Hindlimb muscle (tissue), 1 donor: ENCODE data around the gene LIN52. TPM values are rescaled to one million over a fixed set of nuclear protein-coding genes. Genes with fewer than 3 reads are reported as not detected.

Source experiments
- DNase-seq: peaks from one replicate; pipeline ENCODE4 v3.0.0-alpha.2; 2013
- polyA plus RNA-seq: library from polyadenylated mRNA; unstranded; fragments of 120-200 nt; gene quantifications from one replicate; pipeline ENCODE4 v1.2.1, GENCODE V29; 2013; ENCODE audit not compliant: insufficient read length

LIN52 gene
- polyA plus RNA-seq, 1 donor = 11.2 TPM

DNA sequence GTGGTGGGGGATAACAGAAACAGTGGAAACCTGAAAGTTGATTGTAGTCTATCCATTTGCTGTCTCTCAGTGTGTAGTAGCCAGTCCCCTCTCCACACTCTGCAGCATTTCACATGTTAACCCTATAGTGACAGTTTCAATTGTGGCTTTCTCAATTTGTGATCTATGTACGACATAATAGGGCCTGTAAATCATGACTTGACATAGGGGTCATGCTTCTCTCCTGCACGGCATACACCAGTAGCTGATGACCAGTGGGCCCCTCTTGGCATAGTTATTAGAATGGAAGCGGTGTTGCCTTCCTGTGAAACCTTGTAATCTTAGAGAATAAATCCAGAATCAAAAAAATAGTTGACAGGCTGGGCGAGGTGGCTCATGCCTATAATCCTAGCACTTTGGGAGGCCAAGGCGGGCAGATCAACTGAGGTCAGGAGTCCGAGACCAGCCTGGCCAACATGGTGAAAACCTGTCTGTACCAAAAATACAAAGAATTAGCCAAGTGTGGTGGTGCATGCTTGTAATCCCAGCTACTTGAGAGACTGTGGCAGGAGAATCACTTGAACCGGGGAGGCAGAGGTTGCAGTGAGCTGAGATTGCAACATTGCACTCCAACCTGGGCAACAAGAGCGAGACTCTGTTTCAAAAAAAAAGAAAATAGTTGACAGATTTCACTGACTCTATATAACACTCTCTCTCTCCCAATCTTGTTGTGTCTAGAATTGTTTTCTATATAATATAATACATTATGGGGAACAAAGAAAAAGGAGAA is 109.9 kb downstream of the LIN52 start:
- no peak for DNase-seq

DNA sequence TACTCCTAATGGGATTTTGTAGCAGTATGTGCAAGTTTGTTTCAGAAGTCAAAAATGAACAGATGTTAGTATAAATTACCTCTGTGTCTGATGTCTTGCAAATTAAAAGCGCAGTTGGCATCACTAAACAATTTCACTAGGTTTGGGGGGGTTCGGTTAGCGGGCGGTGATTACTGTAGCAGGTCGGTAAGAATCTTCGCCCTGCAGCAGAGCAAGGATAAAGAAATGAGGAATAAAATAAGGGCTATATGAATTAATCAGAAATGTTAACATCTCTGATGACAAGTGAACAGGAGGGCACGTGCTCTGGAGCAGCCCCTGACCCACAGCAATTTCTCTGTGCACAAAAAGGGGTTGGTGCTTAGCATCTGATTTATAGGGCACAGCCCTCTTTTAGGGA is 110.9 kb downstream of the LIN52 start:
- no peak for DNase-seq

DNA sequence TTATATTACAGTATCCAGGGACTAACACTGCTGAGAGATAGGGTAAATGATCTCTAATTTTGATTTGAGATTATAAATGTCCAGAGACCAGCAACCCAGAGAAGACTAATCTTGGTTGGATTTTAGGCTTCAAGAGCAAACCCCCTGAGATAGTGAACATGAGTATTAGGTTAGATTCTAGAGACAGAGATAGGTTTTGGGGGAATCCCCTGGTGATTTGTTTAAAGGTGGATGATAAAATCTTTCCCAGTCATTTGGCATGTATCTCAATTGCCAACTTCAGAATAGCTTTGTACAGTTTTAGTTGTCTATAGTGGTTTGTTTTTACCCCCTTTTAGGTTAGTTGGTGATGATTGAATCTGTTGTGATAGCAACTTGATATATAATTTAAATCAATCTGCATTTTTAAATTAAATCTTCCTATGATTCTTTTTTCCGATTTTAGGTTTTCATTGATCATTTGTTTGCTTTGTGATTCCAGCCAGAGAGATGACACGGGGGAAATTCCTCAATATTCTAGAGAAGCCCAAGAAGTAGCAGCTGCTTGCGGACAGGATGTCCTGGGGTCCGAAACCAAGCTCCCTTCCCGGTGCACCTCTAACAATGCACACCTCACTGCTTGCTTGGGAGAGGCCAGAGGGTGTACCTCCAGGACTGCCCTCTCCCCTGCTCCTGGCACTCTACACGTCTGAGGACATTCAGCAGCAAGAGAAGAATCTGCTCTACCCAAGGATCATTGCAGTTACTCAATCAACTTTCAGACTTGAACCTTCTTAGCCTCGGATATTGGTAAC is 113.9 kb downstream of the LIN52 start:
- no peak for DNase-seq

DNA sequence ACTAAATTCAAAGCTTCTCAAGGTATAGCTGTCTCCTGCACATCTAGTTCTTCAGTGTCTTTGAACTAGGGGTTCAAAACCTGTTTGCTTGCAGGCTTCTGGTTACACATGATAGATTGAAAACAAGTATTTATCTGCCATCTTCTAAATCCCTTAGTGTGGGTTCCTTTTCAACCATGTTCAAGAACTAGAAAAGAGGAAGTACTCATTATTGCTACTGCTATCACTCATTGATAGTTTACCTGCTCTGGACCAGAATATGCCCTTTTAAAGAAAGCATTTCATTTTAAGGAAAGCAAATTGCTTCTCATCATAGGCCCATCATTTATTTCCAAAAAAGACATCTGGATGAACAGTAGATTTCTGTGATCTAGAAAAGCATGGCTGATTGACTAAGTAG is 117.4 kb downstream of the LIN52 start:
- no peak for DNase-seq

DNA sequence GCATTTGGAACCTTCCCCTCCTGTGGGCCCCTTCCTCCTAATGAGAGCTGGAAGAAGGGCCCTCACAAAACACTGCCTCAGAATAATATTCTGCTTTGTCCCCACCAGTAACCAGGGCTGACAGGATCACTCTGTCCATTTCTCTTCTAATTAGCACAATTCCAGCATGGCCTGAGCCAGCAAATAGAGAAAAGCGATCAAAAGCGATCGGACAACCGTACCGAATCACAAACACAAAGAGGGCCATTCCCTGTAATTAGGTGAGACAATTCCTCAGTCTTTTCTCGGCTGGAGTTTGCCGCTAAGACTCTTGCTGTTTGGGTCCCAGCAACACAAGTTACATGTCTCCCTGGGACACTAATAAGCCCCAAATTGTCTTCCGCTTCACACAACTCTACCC is 118.9 kb downstream of the LIN52 start:
- DNase-seq = no peak

DNA sequence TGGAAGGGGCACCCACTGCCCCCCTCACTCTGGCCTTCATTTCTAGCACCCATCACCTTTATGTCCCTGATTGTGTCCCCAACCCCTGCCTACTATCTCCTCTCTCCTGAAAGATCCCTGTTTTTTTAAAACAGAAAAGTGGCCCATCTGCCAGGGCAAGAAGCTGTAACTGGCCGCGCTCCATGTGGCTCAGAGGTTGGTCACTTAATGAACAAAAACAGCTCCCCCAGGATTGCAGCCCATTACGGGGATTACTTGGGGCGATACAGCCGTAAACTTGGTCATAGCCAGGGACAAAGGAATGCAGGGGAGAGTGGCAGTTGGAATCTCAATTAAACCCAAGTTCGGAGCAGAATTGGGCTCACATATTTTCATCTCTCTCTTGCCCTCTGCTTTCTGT is 119.7 kb downstream of the LIN52 start:
- DNase-seq = no peak

DNA sequence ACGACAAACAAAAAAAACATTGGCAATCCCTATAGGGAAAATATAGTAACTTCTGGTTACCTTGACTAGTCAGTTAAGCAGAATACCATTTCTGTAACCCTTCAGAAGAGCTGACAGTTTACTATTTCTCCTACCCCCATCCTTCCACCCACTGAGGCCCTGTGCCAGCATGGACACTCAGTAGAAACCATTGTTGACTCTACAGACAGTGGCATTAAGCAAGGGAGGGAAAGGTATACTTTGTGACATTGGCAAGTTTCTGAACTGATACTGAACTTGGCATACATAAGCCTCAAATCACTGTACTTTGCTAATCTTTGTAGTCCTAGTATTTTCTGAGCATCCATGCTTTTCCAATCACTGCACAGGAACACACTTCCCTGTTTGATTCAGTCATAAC is 121.1 kb downstream of the LIN52 start:
- DNase-seq = no peak

DNA sequence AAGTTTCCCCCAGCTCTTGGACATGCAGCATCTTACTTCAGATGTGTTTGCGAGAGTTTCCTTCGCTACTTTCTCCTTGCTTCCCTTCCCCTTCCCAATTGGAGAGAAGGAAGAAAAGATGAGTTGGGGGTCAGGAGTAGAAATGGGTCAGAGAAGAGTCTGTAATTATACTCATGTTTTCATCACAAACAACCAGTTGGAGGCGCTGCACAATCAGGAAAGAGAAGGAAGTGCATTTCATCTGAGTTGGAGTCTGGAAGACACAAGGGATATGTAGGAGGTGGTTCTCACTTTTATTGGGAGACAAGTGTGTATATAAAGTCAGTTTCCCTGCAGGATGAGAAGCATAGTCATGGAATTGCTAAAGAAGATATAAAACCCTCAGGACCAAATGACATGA is 123.2 kb downstream of the LIN52 start:
- no peak for DNase-seq

DNA sequence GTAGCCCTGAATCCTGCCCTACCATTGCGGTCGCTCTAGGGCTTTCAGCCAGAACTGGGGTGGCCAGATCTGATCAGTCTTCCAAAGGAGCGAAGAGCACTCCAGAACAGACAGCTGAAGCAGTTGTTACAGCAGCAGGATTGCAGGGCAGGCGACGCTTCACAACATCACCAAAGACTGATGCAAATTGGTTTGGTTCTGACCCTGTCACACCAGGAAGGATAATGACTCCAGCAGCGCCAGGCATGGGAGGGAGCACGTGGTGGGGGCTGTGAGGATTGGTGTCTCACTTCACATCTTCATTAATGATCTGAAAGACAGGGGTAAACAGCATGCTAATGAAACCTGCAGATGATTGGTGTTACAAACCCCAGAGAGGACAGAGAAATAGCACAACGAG is 123.9 kb downstream of the LIN52 start:
- DNase-seq = no peak

DNA sequence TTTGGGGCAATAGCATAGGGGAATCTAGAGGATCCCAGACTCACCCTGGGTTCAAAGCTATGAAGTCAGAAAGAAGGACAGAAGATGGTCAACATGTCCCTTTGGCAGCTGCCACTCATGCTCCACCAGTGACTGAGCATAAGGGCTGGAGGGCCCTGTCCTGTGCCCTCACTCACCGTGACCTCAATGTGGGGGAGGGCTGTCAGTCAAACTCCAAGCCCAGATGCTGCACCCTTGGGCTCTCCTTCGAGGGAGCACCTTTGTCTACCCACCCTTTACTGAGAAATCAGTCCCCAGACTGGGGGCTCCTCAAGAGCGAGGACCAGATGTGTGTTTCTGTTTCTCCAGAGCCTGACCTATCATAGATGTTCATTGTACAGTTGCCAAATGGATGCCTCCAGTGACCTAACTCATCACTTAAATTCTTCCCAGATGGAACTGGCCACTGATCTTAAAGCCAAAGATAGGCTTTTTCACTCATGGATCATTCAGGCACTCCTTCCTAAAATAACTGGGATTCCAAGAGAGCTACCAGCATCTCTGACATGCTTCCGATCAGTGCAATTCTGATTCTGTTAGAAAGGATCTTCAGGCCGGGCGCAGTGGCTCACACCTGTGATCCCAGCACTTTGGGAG is 127.3 kb downstream of the LIN52 start:
- DNase-seq = no peak

DNA sequence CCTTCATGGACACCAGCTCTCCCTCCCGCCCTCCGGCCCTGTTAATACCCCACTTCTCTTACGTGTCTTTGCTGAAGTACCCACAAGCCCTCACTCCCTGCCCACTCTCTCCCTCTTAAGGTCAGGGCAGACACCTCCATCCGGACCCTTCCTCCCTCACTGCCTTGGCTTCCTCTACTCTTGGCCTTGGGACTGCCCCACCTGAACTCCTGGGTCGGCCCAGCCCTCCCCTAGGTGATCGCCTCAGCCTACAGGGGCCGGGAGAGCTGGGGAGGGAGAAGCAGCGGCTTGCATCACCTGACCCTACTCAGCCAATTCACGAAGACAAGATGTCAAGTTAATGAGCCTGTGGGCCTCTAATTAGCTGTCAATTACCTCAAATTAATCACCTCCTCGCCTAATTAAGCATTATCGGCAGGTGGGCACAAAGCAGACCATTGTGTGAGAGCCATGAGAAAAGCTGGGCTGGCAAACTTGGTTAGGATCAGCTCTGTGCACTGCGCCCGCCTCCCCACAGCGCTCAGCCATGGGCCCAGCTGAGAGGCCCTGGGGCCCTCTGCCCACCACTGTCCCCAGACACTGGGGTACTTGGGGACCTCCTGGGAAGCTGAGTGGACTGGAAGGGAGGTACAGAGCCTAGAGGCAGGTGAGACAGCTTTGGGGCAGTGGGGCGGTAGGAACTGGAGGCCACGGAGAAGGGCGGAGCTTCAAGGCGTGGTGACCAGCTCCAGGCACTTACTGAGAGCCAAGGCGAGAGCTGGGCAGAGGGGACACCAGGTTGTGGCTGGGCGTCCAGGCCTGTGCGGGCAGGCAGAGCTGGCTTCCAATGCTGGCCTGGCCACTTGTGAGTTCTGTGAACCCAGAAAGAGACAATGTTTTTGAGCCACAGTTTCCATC is 129.4 kb downstream of the LIN52 start:
- DNase-seq = no peak

DNA sequence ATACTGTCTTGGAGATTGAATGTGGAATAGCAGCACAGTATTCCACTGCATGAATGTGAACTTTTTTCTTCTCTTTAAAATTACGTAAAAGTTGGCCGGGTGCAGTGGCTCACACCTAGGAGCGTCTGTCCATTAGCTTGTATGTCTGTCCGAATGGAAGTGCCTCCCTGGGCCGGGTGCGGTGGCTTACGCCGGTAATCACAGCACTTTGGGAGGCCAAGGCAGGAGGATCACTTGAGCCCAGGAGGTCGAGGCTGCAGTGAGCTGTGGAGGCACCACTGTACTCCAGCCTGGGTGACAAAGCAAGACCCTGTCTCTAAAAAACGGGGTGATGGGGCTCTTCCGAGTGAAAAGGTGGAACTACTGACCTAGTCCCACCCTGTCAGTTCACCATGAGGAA is 131.9 kb downstream of the LIN52 start:
- DNase-seq = no peak

DNA sequence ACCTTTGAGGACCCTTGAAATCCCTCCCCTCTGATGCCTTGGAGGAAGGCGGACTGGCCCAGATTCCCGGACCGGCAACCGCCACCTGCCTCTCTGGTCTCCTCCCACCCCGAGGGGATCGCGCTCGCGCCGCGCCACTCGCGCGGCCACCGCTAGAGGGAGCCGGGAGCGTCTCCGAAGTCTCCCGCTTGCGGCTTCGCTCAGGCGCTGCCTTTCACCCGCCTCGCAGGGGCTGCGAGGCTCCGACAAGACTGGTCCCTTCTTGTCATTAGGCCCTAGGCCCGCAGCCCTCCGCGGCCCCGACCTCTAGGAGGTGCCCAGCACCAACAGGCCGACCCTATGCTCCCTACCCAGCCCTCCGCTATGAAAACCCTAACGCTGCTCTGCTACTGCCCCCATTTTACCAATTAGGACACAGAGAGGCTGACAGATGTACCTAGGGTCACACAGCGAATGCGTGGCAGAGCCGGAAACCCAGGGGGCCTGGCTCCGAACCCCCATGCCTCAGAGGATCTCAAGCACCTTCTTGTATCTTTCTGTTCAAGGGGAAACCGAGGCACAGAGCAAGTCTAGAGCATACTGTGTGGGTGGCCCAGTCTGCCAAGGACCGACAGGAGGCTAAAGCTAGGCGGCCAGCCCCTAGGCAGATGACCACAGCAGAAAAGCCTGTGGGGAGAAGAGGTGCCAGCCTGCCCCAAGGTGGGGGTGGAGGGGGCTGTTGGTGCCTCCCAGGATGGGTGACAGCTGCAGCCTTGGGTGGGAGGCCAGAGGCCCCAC is 133.1 kb downstream of the LIN52 start:
- DNase-seq = peak; percentile 70

DNA sequence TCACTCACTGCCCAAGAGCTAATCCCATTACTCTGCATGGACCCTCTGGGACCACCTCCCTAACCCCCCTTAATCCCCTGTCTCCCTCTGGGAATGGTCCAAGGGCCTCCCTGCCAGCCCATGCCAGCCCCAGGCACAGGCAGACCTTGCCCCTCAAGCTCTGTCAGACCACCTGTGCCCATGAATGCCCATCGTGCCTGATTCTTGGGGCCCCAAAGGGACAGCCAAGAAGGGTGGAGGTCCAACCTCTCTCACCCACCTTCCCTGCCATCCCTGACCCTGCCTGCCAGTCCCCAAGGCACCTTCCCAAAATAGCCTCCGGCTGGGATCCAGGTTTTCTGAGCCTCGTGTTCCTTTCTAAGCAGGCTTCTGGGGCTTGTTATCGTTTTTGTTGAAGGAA is 133.7 kb downstream of the LIN52 start:
- no peak for DNase-seq

DNA sequence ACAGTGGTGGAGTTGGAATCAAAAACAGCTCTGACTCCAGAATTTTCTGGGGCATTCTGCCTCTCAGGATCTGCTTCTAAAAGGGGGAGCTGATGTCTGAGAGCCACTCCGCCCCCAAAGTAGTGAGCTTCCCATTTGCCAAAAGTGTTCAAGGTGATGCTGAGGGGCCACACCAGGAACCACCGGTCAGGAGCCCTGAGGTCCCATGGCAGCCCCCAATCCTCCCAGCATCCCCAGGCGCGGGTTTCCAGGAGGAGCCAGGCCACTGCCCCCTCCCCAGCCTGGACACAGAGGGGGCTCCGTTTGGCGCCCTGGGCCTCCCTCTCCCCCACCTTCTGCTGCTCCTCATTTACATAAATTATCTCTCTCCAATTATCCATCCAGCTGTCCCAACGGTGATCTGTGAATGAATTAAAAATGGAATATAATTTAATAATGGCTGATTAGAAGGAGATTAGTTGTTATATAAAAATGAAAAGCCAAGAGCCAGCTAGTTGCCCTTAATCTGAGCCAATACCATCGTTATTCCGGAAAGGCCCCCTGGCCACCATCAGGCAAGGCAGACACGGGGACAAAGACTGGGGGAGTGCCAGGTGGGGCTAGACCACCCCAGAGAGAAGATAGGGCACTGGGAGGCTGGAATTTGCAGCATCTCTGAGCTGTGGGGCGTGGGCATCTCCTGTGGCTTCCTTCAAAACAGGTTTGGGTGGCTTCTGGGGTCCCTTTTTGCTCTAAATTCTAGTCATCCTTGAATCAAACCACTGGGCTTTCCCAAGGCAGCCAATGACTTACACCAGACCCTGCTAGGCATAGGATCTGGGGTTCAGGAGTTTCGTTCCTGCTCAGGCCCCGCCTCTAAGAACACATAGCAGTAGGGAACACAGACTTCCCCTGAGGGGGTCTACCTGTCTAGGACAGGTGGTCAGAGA is 134.8 kb downstream of the LIN52 start:
- DNase-seq = no peak

DNA sequence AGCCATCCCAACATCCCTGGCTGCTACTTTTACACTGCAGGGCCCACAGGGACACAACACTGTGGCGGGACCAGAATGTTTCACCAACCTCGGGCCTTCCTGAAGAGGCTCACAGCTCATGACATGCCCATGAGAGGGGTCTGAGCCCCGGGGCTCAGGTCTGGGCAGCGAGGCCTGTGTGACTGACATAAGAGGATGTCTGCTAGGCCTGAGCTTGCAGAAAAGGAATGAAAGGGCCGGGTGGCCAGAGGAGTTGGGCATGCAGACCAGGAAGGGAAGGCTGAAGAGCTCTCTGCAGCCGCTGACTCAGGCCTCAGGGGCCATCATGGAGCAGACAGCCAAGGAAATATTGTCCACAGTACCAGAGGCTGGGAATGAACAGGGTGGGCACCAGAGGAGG is 136.2 kb downstream of the LIN52 start:
- DNase-seq = no peak

DNA sequence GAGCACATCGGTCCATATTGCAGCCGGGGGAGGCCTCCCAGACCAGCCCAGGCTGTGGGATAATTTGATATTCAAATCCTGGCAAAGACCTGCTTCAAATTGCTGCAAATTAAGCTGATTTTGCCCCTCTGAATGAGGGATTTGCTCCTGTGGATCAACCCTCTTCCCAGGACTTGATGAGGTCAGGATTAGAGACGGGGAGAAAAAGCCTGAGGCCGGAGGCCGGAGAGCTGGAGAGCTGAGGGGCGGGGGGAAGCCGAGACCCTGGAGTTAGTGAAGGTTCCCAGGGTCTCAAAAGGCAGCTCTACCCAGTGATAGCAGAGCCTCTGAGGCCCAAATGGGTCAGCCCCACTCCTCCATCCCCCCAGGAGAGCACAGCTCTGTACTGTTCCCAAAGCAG is 137.0 kb downstream of the LIN52 start:
- no peak for DNase-seq

DNA sequence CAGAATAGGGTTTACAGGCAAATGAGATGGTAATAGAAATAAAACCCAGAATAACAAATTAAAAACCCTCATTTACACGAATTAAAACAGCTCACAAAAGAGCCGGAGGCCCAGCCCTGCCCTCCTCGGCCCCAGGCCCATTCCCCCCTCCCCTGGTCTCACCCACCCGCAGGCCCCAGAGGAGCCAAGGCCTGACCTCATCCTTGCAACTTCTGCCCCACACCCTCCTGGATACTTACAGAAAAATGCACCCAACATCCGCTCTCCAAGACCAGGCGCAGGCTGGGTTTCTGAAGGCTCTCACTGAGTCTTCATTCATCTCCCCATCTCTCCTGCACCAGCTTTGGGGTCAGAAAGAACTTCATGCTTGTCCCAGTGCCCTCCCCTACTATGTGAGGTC is 138.3 kb downstream of the LIN52 start:
- DNase-seq = no peak

DNA sequence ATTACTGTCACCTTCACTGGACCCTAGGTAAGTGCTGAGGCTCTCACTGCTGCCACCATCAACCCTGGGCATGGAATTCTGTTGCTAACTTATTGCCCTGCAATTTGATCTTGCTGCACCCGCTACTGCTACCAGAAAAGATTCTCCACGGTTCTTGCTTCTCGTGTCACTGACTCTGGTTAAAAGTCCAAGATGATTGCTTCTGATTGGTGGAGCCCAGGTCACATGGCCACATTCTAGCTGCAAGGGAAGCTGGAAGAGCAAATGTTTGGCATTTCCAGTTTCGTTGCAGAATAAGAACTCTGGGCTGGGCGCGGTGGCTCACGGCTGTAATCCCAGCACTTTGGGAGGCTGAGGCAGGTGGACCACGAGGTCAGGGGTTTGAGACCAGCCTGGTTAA is 147.0 kb downstream of the LIN52 start:
- no peak for DNase-seq

DNA sequence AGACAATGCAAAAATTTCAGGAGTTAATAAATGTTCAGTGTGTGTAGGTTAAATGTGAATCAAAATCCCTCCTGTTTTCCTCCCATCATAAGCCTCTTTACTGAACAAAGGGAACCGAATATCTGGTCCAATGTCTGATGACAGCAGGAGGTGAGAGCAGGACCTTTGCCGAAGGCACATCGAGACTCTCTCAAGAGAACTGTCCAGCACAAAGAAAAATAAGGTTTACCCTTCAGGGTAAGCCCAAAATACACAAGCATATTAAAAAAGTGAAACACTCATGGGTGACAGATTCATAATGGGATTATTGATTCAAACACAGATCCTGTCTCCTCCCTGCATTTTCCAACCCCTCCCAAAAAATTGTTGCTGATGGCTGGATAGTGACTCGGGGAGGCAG is 150.3 kb downstream of the LIN52 start:
- DNase-seq = no peak

DNA sequence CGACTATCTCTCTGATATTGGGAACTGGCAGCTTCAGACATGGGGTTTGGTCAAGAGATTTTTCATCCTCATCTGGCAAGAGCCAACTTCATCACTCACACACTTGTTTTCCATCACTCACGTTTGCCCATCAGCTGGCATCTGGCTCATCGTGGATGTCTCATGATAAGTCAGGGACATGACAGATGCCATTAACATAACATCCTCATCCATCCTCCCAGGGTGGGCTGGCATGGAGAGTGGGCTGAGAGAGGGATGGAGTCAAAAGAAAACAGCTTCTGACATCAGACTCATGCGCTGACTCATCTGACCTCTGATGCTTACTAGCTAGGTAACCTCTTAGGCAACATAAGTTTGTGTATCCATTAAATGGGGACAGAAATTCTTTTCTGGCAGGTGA is 152.7 kb downstream of the LIN52 start:
- DNase-seq = no peak
